Trophoblast cell (in vitro differentiated cells and primary cell): ENCODE measurements around the gene FGD4.

Experiments used
- DNase-seq, 2 donors: peaks; one replicate each; pipeline ENCODE4 v3.0.0-alpha.2; 2016
- H2AFZ ChIP-seq: 2 replicates; pipeline ENCODE4 v1.6.1; 2013; ENCODE audit warnings: low read length, moderate library complexity, mild to moderate bottlenecking; ENCODE audit not compliant: insufficient read depth, poor library complexity
- H2AK5ac ChIP-seq: 2 replicates; pipeline ENCODE4 v1.6.1; 2013; ENCODE audit warnings: mild to moderate bottlenecking, low read length
- H2BK120ac ChIP-seq: 2 replicates; pipeline ENCODE4 v1.6.1; 2013; ENCODE audit warnings: low read length, mild to moderate bottlenecking, moderate library complexity; ENCODE audit not compliant: insufficient read depth, poor library complexity
- H2BK12ac ChIP-seq: 2 replicates; pipeline ENCODE4 v1.6.1; 2013; ENCODE audit warnings: mild to moderate bottlenecking, low read length, moderate library complexity
- H2BK5ac ChIP-seq: 2 replicates; pipeline ENCODE4 v1.6.1; 2013; ENCODE audit warnings: low read length, low read depth, moderate library complexity, mild to moderate bottlenecking; ENCODE audit not compliant: poor library complexity
- H3K14ac ChIP-seq: 2 replicates; pipeline ENCODE4 v1.6.1; 2013; ENCODE audit warnings: mild to moderate bottlenecking, low read length
- H3K18ac ChIP-seq: 2 replicates; pipeline ENCODE4 v1.6.1; 2013; ENCODE audit warnings: mild to moderate bottlenecking, low read length
- H3K23ac ChIP-seq: 2 replicates; pipeline ENCODE4 v1.6.1; 2013; ENCODE audit warnings: low read length
- H3K27ac ChIP-seq: 2 replicates; pipeline ENCODE4 v1.5.1; 2013; ENCODE audit warnings: low read depth, mild to moderate bottlenecking, inconsistent platforms, low read length, moderate library complexity
- H3K27me3 ChIP-seq: 2 replicates; pipeline ENCODE4 v1.6.1; 2013; ENCODE audit warnings: inconsistent platforms, mild to moderate bottlenecking, low read length, moderate library complexity; ENCODE audit not compliant: insufficient read depth
- H3K36me3 ChIP-seq, 2 experiments: 1 replicate in 1 of 2; 2 replicates in 1 of 2; pipeline ENCODE4 v1.6.1; 2013; ENCODE audit warnings: low read length in 2 of 2, mild to moderate bottlenecking in 2 of 2, moderate library complexity in 1 of 2; ENCODE audit not compliant: insufficient read depth in 2 of 2, control insufficient read depth in 1 of 2
- H3K4ac ChIP-seq: 2 replicates; pipeline ENCODE4 v1.6.1; 2013; ENCODE audit warnings: low read depth, mild to moderate bottlenecking, low read length, moderate library complexity
- H3K4me1 ChIP-seq, 2 experiments: 1 replicate in 1 of 2; 2 replicates in 1 of 2; pipeline ENCODE4 v1.6.1; 2013; ENCODE audit warnings: low read length in 2 of 2, mild to moderate bottlenecking in 2 of 2, moderate library complexity in 1 of 2; ENCODE audit not compliant: insufficient read depth in 2 of 2, control insufficient read depth in 1 of 2
- H3K4me2 ChIP-seq: 2 replicates; pipeline ENCODE4 v1.6.1; 2013; ENCODE audit warnings: inconsistent platforms, mild to moderate bottlenecking, low read length, moderate library complexity
- H3K4me3 ChIP-seq: 2 replicates; pipeline ENCODE4 v1.5.1; 2013; ENCODE audit warnings: mild to moderate bottlenecking, low read depth, low read length, inconsistent platforms
- H3K79me1 ChIP-seq: one replicate; pipeline ENCODE4 v1.6.1; 2013; ENCODE audit warnings: low read length
- H3K79me2 ChIP-seq: 2 replicates; pipeline ENCODE4 v1.6.1; 2013; ENCODE audit warnings: low read length, mild to moderate bottlenecking; ENCODE audit not compliant: control insufficient read depth, insufficient read depth, poor library complexity
- H3K9ac ChIP-seq: 2 replicates; pipeline ENCODE4 v1.6.1; 2013; ENCODE audit warnings: mild to moderate bottlenecking, low read length
- H3K9me3 ChIP-seq: 2 replicates; pipeline ENCODE4 v1.6.1; 2013; ENCODE audit warnings: low read depth, mild to moderate bottlenecking, control low read depth, inconsistent platforms, low read length; ENCODE audit not compliant: insufficient read depth
- H4K12ac ChIP-seq: 2 replicates; pipeline ENCODE4 v1.6.1; 2013; ENCODE audit warnings: low read depth, mild to moderate bottlenecking, low read length, moderate library complexity
- H4K8ac ChIP-seq: 2 replicates; pipeline ENCODE4 v1.6.1; 2013; ENCODE audit warnings: low read depth, mild to moderate bottlenecking, low read length, moderate library complexity
- H4K91ac ChIP-seq: one replicate; pipeline ENCODE4 v1.6.1; 2013; ENCODE audit warnings: low read depth, mild to moderate bottlenecking, low read length, moderate library complexity
- whole genome bisulfite sequencing: extraction: QIAGEN DNeasy Blood & Tissue Kit; methylation state at CpG from one replicate; pipeline ENCODE4 v1.1.7; 2013; ENCODE audit warnings: missing lambda C conversion rate; ENCODE audit not compliant: insufficient read length, insufficient coverage; ENCODE audit errors: extremely low coverage; 5-methylcytosine and 5-hydroxymethylcytosine counted together

The FGD4 gene

GRCh38 chr12:32577328-32577727 lies 178.0 kb downstream of the FGD4 start:
- Histone ChIP-seq H3K4me2 (no peak overlapping the region), H3K14ac (no peak overlapping the region), H2AK5ac (no peak overlapping the region), H3K79me2 (no peaks in the 10 kb centered on the region), H3K36me3 (no peaks in the 10 kb centered on the region), H3K23ac (no peak overlapping the region), H2AFZ (no peak overlapping the region), H3K4me1 (no peaks in the 10 kb centered on the region), H4K12ac (no peak overlapping the region), H3K9me3 (no peaks in the 10 kb centered on the region), H3K4ac (no peak overlapping the region), H3K27ac (no peak overlapping the region), H4K91ac (no peak overlapping the region), H3K27me3 (no peaks in the 10 kb centered on the region), H4K8ac (no peak overlapping the region), H2BK12ac (no peak overlapping the region), H3K18ac (no peak overlapping the region), H3K4me3 (no peak overlapping the region), H2BK5ac (no peak overlapping the region), H3K9ac (no peak overlapping the region), H3K79me1 (no peaks in the 10 kb centered on the region), H2BK120ac (no peak overlapping the region)
- WGBS, result no CpG with 5 or more reads among the region's 2 CpGs
- no peak for DNase-seq

- H4K8ac ChIP-seq, result no peak overlapping the region
- no peaks in the 10 kb centered on the region for H3K9me3 ChIP-seq
- no peaks in the 10 kb centered on the region for H3K79me2 ChIP-seq
- H2BK120ac ChIP-seq, result no peak overlapping the region
- no peak overlapping the region for H3K9ac ChIP-seq
- H3K27ac ChIP-seq, result no peak overlapping the region
- DNase-seq, result no peak
- H3K4ac ChIP-seq, result no peak overlapping the region
- no peak overlapping the region for H3K18ac ChIP-seq
- no peaks in the 10 kb centered on the region for H3K4me1 ChIP-seq
- H3K23ac ChIP-seq, result no peak overlapping the region
- no CpG with 5 or more reads among the region's 1 CpG for WGBS
- no peak overlapping the region for H3K4me3 ChIP-seq
- no peak overlapping the region for H2BK12ac ChIP-seq
- no peaks in the 10 kb centered on the region for H3K27me3 ChIP-seq
- no peak overlapping the region for H2BK5ac ChIP-seq
- H3K79me1 ChIP-seq, result no peaks in the 10 kb centered on the region
- H4K91ac ChIP-seq, result no peak overlapping the region
- H2AFZ ChIP-seq, result no peak overlapping the region
- peaks cover 0 to 2% of the 10 kb centered on the region in 2 experiments for H3K36me3 ChIP-seq
- H3K4me2 ChIP-seq, result no peak overlapping the region
- H4K12ac ChIP-seq, result no peak overlapping the region
- no peak overlapping the region for H3K14ac ChIP-seq
- no peak overlapping the region for H2AK5ac ChIP-seq
Measured at GRCh38 chr12:32583534-32583933, 184.2 kb downstream of the FGD4 start.

GRCh38 chr12:32585680-32586079 lies 186.3 kb downstream of the FGD4 start:
- no peak overlapping the region for H3K27ac ChIP-seq
- no peak overlapping the region for H2AK5ac ChIP-seq
- H3K4me1 ChIP-seq, result no peaks in the 10 kb centered on the region
- H4K8ac ChIP-seq, result no peak overlapping the region
- no CpG with 5 or more reads among the region's 5 CpGs for WGBS
- H3K18ac ChIP-seq, result no peak overlapping the region
- no peak overlapping the region for H3K9ac ChIP-seq
- H3K4me2 ChIP-seq, result no peak overlapping the region
- H2BK120ac ChIP-seq, result no peak overlapping the region
- no peak for DNase-seq
- no peak overlapping the region for H4K91ac ChIP-seq
- H4K12ac ChIP-seq, result no peak overlapping the region
- no peaks in the 10 kb centered on the region for H3K9me3 ChIP-seq
- H3K79me2 ChIP-seq, result no peaks in the 10 kb centered on the region
- H3K36me3 ChIP-seq, result peaks cover 0 to 2% of the 10 kb centered on the region in 2 experiments
- H3K4ac ChIP-seq, result no peak overlapping the region
- H2BK12ac ChIP-seq, result no peak overlapping the region
- no peak overlapping the region for H2BK5ac ChIP-seq
- no peak overlapping the region for H3K4me3 ChIP-seq
- no peaks in the 10 kb centered on the region for H3K27me3 ChIP-seq
- no peaks in the 10 kb centered on the region for H3K79me1 ChIP-seq
- H2AFZ ChIP-seq, result no peak overlapping the region
- H3K23ac ChIP-seq, result no peak overlapping the region
- no peak overlapping the region for H3K14ac ChIP-seq

GRCh38 chr12:32586390-32586789 lies 187.0 kb downstream of the FGD4 start:
- Histone ChIP-seq H3K27me3 (no peaks in the 10 kb centered on the region), H2AK5ac (no peak overlapping the region), H3K4me2 (no peak overlapping the region), H2AFZ (no peak overlapping the region), H3K4me3 (no peak overlapping the region), H3K9me3 (no peaks in the 10 kb centered on the region), H3K36me3 (peaks cover 0 to 2% of the 10 kb centered on the region in 2 experiments), H2BK5ac (no peak overlapping the region), H2BK120ac (no peak overlapping the region), H2BK12ac (no peak overlapping the region), H4K8ac (no peak overlapping the region), H3K9ac (no peak overlapping the region), H4K12ac (no peak overlapping the region), H3K23ac (no peak overlapping the region), H3K4ac (no peak overlapping the region), H3K14ac (no peak overlapping the region), H3K79me2 (no peaks in the 10 kb centered on the region), H3K4me1 (no peaks in the 10 kb centered on the region), H4K91ac (no peak overlapping the region), H3K18ac (no peak overlapping the region), H3K79me1 (no peaks in the 10 kb centered on the region), H3K27ac (no peak overlapping the region)
- no peak for DNase-seq
- no CpG with 5 or more reads among the region's 2 CpGs for WGBS
